GM15510 (cell line): ENCODE results near the gene HOXA9.

Source experiments
- POLR2A ChIP-seq: IDR thresholded peaks from 3 replicates; pipeline ENCODE4 v1.6.1; 2011; ENCODE audit warnings: borderline replicate concordance; ENCODE audit not compliant: insufficient read length; ENCODE audit errors: extremely low read depth

HOXA9 gene

GRCh38 chr7:27151341-27151930, 13.9 kb downstream of the HOXA9 start:
- no peak for TF ChIP-seq POLR2A

GRCh38 chr7:27150568-27151340, 14.6 kb downstream of the HOXA9 start:
- TF ChIP-seq POLR2A = no peak

DNA sequence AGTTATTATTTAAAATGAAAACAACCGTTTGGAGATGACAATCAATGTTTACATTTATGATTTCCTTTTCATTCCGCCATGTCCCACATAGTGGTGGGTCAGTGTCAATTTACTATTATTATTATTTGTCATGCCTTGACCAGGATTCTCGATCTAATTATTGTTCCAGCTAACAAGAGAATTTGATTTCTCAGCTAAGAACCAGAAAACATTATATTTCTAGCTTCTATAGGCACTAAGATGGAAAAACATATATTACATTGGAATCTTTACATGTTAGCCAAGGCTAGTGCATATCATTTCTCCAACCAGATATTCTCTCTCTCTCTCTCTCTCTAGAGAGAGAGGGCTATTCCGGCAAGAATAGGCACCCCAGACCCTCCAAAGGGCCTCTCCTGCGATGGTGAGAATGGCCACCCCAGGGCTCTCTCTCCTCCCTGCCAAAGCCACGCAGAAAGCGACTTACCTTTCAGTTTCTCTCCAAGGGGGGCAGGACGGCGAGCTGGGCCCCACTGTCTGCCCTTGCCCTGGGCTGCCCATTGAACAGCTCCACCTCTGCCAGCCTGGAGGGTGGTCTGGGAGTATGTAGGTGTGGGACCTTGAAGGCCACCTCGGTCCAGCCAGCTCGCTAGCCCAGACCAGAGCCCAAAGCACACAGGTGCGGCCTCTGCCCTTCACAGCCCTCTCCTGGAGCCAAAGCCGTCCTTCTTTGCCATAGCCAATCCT, 15.3 kb downstream of the HOXA9 start:
- no peak for TF ChIP-seq POLR2A

DNA sequence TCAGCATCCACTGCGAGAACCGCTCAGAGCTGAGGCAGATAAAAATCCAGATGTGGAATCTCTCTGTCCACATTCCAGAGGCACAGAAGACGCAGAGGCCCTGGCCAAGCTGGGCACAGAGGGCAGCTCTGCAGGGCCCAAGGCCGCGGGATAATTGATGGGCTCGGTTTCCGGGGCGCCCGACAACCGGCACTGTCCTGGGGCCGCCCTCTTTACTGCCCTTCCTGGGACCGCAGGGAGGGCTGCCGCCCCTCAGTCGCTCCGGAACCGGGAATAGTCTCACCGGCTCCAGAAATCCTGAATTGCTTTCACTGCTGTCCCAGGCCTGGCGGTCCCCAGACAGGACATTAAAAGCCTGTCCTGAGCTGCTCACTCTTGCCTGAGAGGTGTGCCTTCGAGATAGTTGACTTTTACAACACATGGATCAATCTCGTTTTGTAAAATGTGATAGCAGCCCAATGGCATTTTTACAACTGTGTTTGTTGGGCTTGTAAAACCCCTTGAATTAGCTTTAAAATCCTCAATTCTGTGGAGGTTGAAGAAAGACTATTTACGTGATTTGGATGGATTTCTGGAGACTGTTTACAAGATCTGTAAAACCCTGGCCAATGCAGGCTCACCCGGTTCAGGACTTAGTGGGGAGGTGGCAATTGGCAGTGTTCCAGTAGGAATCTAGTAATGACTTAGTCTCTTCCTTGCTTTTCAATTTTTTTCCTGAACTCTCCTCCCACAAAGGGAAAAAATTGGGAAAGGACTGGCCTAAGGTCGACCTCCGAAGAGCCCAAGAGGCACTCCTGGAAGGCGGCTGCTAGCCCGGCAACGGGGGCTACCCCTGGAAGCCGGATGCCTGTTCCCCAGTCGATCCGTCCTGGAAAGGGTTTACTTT, 16.3 kb downstream of the HOXA9 start:
- TF ChIP-seq POLR2A = no peak

GRCh38 chr7:27148031-27148755, 17.1 kb downstream of the HOXA9 start:
- no peak for TF ChIP-seq POLR2A

DNA sequence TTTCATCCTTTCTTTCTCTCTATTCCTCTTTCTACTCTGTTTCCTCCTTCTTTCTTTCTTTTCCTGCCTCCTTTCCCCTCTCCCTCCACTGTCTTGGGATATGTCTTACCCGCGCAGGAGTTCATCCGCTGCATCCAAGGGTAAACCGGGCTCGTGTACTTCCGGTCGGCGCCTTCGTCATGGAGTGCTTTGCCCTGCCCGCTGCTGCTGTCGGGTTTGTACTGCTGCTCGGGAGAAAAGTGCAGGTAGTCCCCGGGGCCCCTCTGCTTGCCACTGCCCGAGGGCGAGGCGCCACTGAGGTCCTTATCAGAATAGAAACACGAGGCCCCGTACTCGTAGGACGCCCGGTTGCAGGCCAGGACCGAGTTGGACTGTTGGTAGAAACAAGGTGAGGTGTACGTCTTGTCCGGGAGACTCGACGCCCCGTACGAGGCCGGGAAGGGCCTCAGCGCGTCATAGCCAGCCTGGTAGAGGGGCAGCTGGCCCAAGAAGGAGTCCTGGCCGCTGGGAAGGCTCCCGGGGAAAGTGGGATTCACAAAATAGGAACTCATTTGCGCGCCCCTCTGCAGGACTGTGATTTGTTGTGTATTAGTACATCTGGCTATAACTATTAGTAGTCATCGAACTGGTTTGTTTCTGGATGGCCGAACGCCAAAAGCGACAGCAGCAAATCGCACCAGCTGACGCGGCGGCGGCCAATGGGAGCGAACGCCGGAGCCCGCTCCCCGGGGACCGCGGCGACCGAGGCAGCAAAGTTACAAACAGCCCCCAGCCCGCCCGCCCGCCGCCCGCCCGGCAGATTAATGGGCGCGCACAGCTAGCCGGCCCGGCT, 17.9 kb downstream of the HOXA9 start, which contains the start of gene HOXA6:
TSS of gene HOXA6 (minus strand) at position 576 of the 832 bp plus-strand sequence. CDS start at position 551, 25 bp downstream.
- TF ChIP-seq POLR2A = no peak

DNA sequence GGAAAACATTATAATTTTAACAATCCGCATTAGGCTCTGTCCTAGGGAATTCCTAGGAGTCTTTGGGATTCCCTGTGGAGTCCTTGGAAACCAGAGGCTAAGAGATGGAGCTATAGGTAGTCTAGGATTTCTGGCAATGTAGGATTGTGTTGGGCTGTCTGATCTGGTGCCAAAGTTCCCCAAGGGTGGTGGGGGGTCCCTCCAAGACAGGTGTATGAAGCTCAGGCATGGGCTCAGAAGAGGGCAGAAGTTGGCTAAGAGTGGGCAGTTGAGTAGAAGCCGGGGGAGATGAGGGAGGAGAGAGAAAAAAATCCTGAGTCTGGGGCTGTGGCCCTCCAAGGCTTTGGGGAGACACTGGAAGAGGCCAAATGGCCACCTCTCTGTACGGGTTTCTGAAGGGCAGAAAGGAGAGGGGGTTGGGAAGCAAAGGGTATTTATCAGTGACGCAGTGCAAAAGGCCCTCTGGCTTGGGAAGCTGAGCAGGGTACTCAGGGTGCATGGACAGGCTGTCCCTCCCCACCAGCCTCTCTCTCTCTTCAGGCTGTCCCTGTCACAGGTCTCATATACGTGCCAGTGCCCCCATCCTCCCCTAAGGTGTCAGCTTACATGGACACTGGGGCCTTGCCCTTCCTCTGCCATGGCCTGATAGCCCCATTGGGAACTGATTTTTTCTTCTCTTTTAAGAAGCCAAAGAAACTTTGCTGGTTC, 18.7 kb downstream of the HOXA9 start:
- TF ChIP-seq POLR2A = no peak

DNA sequence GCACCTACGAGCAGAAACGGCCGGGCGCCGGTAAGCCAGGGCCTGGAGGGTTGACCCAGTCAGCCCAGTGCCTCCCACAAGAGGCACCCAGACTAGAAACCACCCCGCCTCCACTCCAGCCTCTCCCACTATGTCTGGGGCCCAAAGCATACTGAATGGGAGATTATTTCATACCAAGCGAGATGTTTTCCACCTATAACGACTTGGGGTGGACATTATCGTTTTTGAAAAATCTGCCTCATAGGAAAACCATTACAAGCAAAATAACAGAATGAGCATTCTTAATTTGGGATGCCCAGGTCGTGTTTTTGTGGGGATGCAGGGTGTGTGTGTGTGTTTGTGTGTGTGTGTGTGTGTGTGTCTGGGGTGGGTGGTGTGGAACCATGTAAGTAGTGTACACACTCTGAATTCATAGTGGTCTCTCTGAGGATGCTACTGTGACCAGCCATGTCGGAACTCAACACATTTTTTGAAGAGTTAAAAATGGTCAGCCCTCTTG, 19.4 kb downstream of the HOXA9 start:
- TF ChIP-seq POLR2A = no peak

GRCh38 chr7:27145165-27145913, 20.0 kb downstream of the HOXA9 start:
- TF ChIP-seq POLR2A = no peak

- TF ChIP-seq POLR2A = no peak
Measured at GRCh38 chr7:27144781-27145164, 20.6 kb downstream of the HOXA9 start.

GRCh38 chr7:27143950-27144780, 21.2 kb downstream of the HOXA9 start:
- no peak for TF ChIP-seq POLR2A
